ENCODE results near the gene UCKL1.
A peak's percentile ranks its signal among the peaks of the same experiment; 100 is the strongest.
"Not testable (repeated sequence)": the region's sequence is repeated elsewhere in the genome, so short reads cannot be mapped to it uniquely, and the experiment has no call there.

UCKL1 gene

DNA sequence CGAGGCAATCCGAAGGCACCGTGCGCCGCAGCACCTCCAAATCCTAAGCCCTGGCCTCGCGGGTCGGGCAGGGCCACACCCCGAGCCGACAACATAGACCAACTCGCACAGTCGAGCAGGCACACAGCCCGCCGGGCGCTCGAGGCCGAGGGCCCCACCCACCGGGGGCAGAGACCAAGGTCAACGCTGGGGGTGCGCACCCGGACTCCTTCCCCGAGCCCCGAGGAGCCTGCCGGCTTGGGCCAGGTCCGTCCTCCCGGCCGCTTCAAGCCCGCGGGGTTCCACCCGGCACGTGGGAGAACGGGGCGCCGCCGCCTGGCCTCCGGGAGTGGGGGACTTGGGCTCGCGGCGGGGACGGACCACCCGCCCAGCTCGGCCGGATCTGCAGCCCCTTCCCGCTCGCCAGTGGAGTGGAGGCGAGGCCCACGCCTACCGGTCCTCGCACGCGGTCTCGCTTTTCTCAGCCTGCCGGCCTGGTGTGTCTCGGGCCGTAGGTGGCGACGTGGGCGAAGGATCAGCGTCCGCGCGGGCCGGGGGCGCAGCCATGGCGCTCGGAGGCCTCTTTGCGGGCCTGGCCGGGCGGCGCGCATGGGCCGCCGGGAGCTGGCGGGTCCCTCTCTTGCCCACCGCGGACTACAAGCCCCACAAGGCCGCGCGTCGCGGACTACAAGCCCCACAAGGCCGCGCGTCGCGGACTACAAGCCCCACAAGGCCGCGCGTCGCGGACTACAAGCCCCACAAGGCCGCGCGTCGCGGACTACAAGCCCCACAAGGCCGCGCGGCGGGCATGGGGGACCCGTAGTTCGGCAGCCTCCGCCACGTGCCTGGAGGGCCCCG, at the start of gene UCKL1:
UCKL1 (minus strand) TSS at position 590 of the 837 bp plus-strand sequence; CDS start at position 546, 44 bp downstream.
- peak; percentile 80 for DNase-seq

DNA sequence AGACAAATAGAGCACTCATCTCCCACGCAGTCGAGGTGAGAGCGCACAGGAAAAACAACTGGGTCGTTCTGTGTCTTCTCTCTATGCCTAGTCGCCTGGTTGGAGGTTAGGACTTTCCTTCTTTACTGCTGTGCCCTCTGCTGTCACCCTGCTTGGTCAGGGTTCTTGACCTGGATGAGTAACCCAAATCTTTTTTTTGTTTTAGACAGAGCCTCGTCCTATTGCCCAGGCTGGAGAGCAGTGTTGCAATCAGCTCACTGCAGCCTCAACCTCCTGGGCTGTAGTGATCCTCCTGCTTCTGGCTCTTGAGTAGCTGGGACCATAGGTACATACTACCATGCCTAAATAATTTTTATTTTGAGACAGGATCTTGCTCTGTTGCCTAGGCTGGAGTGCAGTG, 49.2 kb upstream of the UCKL1 start:
- DNase-seq, result no peak

DNA sequence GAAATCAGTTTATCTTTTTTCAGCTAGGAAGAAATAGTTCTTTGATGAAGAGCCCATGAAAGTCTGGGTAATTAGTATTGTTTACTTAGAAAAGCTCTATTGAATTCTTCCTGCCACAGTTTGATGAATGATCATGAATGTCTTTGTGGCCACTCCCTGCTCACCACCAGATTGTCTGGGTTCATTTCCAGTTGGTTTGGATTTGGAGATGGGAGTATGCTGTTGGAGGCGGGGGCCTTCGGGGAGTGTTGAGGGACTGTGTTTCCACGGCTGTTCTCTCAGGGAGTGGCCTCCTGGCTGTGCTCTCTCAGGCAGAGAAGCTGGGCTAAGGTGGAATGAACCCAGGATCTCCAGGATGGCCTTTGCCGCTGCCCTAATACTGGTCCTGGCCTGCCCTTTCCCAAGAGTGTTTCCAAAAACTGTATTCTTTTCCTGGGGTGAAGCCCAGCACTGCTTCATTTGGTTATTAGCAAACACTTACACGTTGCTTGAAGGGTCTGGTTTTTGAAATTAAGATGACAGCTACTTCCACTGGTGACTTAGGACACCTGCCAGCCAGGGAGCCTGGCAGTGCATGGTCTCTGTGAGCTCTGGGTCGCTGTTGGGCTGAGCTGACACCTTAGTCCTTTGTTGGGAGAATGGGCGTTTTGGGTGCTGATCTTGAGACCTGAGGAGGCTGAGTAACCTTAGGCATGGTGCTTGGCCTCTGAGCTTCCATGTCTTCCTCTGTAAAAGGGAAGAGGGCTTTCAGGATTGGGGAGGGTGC, 47.9 kb upstream of the UCKL1 start:
- DNase-seq, result no peak

DNA sequence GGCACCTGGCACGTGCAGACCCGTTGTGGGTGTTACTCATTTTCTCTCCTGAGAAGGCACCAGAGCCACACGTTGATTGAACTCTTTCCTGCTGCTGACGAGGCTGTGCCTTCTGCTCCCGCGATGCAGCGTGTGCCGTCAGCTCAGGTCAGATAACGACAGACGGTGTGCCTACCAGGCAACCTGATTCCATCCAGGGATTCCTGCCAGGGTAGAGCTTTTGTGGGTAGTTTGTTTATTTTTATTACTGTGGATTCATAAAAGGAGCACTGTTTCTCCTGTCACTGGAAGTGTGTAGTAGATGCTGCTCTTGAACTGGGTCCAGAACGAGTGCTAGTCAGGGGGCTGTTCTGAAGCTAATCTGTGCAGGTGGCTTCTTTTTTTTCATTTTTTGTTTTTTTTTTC, 45.4 kb upstream of the UCKL1 start:
- DNase-seq, result no peak

DNA sequence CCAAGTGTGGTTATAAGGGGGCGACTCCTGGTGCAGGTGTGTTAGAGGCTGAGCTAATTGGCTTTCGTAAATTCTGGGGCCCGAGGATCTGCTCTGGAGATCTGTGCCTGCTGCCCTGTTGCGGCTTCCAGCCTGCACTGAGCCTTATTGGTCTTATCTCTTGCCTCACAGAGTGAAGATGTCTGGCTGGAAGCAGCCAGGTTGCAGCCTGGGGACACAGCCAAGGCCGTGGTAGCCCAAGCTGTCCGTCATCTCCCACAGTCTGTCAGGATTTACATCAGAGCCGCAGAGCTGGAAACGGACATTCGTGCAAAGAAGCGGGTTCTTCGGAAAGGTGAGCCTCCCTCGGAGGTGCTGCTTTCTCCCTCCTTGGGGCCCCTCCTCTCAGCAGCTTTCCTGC, 44.7 kb upstream of the UCKL1 start:
- DNase-seq, result no peak

DNA sequence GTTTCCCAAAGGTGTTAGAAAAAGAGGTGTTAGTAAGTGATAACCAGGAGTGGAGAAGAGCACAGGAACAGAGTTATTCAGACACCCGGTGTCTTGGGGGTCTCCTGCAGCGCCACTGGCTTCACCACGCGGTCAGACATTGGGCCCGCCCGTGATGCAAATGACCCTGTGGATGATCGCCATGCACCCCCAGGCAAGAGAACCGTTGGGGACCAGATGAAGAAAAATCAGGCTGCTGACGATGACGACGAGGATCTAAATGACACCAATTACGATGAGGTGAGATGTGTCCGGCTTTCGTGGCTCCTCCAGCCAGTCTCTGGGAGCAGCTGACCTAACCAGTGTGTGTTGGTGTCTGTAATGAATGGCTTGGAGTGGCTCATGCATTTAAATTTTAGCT, 26.7 kb upstream of the UCKL1 start:
- DNase-seq, result no peak

DNA sequence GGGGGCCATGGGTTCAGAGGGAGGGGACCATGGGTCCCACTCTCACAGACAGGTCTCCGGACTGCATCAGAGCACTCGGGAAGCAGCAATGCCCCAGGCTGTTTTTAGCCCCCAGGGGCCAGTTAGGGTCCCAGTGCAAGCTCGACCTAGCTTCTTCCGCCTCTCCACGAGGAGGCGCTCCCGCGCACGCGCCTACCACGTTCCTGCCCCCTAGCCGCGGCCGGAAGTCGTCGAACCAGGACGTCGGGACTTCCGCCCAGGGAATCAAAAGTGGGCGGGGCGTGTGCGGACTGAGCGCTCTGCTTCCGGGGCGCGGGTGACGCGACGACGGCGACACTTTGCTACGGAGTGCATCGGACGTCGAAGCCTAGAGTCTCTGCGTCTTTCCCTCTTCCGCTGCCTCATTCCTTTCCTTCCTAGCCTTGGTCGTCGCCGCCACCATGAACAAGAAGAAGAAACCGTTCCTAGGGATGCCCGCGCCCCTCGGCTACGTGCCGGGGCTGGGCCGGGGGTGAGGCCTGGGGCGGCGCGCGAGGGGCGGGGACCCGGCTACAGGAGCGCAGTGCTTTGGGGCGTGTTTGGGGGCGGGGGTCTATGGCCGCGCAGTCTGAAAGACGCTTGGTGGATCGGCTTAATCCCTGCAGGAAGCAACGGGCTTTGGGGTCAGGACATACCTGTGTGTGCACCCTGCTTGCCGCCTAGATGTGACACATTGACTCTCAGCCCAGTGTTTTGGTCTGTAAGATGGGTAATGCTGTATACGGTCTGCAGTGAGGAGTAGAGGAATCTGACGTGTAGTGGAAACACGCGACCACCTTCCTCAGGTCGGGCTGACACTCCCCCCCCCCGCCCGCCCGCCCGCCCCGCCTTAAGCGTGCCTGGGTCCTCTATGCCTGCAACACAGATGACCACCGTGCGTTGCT, 24.9 kb upstream of the UCKL1 start, which contains the start of gene PRPF6:
PRPF6 (plus strand) TSS at position 327 of the 923 bp plus-strand sequence; CDS start at position 441, 114 bp downstream.
- DNase-seq, result peak; percentile 90

DNA sequence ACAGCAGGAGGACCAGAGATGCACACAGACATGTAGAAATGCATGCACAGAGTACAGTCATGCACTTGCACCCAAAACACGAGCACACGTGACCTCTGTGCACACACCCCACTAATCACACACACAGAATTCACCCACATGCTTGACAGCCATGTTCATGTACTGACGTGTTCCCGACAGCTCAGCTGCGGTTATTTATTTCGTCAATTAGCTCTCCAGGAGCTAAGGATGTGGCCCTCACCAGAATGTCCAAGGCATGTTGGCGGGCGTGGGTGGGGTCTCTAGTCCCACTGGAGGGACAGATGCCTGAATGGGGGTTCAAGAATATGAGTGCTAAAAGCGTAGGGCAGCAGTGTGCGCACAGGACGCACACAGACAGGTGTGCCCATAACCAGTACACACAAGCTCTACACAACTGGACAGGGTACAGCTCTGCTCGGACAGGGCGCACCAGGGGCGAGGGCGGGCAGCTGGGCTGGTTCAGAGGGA, 24.1 kb upstream of the UCKL1 start:
- DNase-seq, result peak; percentile 30

DNA sequence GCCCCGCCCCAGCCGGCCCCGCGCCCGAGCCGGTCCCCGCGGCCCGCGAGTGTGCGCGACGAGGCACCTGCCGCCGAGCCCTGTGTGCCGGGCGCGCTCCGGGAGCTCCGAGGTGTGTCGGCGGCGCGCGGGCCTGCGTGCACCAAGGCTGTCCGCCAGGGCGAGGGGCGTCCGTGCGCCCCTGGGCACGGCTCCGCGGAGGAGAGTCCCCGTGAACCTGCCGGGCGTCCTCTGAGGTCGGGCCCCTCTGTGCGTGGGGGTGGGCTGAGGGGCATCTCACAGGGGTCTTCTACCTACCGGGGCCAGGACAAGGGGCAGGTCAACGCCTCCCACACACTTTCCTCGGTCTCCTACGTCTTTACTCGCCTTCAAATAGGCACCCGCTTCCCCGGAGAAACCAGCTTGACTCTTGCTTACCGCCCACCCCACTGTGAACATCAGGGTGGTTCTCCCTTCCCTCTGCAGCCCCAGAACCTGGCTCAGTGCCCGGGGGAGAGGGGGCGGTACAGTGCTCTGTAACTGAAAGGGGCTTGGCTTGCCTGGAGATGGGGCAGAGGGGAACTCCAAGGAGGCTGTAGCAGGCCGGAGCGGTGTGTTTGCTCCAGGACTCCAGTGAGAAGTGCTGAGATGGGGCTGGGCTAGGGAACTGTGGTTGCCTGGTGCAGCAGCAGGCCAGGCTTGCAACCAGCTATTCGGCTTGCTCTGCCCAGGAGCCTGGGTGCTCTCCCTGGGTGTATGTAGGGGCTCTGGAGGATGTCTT, 23.5 kb upstream of the UCKL1 start, which contains the start of gene SAMD10:
SAMD10 (minus strand) TSS at position 86 of the 760 bp plus-strand sequence. CDS start 175 bp downstream, outside the sequence.
- DNase-seq, result peak; percentile 49

DNA sequence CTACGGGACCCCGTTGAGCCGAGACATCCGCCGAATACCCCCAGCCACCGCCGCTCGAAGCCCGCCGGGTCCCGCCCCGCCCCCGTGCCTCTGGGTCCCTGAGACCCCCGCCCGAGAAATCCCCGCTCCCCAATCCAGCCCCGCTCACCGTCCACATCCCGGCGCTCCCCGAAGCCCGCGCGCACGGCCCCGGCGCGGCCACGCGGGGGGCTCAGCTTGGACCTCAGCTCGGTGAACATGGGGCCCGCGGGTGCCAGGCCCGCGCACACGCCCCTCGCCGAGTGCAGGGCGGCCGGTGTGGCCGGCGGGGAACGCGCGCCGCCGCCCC, 23.0 kb upstream of the UCKL1 start:
- no peak for DNase-seq

DNA sequence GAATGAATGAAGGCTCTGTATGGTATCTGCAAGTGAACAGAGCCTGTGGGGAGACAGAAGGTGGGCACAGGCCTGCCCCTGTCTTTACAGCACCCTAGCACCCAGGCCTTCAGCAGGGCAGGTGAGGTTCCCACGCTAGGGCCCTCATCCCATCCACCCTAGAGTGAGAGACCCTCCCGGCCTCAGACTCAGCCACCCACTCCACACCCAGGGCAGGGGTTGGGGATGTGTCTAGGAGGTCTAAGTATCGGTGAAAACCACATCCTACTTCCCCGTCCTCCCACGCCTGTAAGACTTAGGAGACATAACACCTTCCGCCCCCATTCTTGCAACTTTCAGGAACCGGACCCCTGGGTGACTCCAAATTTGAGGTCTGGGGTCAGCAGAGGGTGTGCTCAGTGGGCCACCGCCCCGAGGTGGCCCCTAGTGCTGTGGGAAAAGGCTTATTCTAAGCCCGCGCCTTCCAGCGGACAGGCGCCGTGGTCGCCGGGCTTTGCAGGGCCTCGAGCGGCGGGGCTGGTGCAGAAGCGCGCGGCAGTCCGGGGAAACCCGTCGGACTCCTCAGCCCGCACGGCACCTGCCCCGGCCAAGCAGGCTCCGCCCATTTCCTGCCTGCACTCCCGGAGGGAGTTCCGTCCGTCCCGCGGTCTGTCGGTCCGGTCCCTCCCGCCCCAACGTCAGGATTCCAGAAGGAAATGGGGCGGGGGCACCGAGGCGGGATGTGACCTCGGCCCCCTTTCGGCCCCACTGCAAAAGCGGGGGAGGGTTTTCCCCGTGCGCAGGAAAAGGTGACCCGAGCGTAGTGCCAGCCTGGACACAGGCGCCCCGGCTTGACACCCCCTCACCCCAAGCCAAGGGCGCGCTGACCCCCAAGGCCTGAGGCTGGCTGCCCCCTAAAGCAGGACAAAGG, 22.4 kb upstream of the UCKL1 start:
- DNase-seq, result peak; percentile 21

DNA sequence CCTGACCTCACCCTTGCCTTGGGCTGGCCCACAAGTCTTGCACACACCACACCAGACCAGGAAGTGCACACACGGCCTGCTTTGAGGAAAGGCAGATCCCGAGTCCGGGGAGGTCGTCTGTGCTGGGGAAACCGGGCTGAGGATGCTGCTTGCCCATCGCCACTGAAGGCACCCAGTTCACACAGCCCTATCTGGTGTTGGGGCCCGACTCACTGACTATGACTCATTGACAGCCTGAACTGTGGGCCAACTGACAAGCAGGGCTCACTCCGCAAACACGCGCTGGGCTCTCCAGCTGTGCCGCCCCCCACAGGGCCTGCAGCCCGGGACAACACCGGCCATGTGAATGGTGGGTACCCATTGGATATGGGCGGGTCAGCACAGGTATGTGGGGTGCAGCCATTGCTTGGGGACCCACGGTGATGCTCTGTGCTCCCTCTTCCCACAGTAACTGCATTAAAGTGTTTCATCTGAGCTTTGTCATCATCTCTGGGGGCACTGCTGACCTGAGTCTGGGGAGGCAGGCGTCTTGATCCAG, 21.6 kb upstream of the UCKL1 start:
- peak; percentile 48 for DNase-seq

DNA sequence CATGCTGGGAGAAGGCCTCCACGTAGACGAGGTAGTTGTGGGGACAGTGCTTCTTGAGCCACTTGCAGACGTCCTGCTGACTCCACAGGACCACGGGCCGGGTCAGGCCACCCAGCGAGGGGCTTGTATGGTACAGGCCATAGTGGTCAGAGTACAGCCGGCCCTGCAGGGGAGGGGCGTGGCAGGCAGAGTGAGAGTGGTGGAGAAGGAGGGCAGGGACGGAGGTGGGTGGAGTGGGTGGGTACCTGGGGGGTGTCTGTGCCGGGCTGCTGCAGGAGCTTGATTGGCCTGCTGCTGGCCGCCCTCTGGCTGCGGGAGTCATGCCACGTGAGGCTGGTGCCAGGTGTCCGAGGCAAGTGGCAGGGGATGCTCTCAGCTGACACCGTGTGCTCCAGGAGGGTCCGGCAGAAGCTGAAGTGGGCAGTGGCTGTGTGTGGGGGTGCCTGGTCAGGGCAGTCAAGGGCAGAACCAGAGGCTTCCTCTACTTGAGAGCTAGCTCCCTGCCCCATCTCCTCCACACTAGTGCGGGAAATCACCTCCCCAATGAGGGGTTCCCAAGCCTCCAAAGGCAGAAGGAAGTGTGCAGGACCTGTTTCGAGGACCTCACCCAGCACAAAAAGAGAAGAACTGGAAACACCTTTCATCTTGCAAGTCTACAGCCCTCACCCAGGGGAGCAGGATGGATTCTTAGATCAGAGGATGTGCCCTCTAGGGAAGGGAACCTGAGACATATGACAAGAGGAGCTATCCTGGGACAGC, 20.9 kb upstream of the UCKL1 start:
- no peak for DNase-seq

DNA sequence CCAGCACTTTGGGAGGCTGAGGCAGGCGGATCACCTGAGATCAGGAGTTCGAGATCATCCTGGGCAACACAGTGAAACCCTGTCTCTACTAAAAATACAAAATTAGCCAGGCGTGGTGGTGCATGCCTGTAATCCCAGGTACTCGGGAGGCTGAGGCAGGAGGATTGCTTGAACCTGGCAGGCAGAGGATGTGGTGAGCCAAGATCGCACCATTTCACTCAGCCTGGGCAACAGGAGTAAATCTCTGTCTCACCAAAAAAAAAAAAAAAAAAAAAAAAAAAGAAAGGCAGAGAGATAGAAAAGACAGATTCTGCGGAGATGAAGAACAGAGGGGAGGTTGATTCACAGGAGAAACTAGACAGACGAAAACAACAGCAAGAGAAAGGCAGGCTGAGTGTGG, 20.3 kb upstream of the UCKL1 start:
- DNase-seq, result not testable (repeated sequence)

DNA sequence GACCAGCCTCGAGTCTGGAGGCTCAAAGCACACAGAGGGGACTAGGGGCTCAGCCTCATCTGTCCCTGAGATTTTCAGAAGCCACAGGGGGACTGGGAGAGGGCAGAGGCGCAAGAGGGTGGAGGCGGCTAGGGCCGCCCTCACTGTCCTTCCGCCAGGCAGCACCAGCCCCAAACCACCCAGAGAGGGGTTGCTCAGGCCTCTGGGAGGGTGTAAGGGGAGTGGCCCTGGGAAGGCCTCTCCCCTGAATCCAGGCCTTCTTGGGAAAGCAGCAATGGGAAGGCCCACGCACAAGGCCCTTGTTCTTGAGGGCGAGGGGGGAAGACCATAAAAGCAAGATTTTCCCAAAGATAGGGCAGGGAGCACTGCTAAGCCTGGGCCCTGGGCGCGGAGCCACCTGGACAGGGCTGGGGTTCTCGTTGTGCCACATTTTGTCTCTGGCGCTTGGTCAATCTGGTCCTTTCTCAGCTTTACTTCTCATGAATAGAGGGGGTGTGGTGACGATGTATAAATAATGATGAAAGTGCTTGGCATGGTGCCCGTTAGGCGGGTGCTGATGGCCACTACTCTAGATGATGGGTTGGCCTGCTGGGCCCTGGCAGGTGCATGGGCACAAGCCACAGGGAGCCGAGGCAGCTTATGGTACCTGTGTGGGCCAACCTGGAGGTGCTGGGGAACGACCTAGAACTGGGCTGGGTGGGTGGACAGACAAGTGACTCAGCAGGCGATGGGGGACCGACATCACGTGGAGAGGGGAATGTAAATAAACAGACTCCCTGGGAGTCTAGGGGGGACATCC, 18.4 kb upstream of the UCKL1 start:
- no peak for DNase-seq

DNA sequence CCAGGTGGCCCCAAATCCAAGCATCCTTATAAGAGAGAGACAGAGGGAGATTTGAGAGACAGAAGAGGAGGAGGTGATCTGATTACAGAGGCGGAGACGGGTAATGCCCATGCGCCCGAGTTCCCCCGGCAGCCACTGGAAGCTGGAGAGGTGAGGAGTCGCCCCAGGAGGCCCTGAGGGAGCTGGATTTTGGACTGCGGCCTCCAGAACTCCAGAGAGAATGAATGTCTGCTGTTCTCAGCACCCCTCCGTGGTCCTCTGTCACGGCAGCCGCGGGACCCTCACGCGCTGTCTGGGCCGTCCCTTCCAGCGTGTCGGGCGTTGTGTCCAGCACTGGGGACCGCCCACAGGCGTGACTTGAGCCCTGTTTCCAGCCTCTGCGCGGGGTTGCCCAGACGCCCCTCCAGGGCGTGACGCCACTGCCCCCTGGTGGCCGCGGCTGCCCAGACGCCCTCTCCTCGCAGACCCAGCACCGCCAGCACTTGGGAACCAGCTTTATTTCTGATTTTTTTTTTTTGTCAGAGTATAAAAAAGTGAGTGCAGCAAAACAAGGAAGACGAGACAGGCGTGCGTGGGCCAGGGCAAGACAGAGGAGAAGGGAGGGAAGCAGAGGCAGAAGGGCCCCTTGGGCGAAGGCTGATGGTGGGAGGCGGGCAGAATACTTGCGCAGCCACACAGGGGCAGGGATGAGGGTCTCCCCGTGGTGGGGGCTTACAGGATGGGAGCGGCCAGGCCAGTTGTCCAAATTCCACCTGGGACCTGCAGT, 17.6 kb upstream of the UCKL1 start:
- peak; percentile 65 for DNase-seq

DNA sequence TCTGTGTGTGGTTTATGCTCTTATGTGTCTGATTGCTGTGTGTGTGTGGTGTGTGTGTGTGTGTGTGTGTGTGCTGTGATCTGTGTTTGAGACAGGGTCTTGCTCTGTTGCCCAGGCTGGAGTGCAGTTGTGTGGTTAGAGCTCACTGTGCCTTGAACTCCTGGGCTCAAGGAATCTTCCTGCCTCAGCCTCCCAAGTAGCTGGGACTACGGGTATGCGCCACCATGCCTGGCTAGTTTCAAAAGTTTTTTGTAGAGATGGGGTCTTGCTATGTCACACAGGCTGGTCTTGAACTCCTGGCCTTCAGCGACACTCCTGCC, 16.9 kb upstream of the UCKL1 start:
- DNase-seq, result no peak

All from activated effector memory CD4-positive, alpha-beta T cell treated with Interleukin-2 at 50 U/mL for 16 hours (primary cell).